Panc1 (cell line): Measurements from ENCODE around the gene CDH13.

Experiments
- POLR2AphosphoS5 ChIP-seq: IDR thresholded peaks from 2 replicates; pipeline ENCODE4 v1.6.1; 2012; ENCODE audit warnings: mild to moderate bottlenecking, low read depth, low read length, moderate library complexity
- SIN3A ChIP-seq: IDR thresholded peaks from 2 replicates; pipeline ENCODE4 v1.6.1; 2012; ENCODE audit warnings: low read depth, mild to moderate bottlenecking, low read length, moderate library complexity, borderline replicate concordance; ENCODE audit not compliant: insufficient read depth
- TCF7L2 ChIP-seq: IDR thresholded peaks from 2 replicates; pipeline ENCODE4 v1.6.1; 2011; ENCODE audit warnings: mild to moderate bottlenecking, low read depth, low read length, inconsistent platforms
- TF ChIP-seq, protein P1 (sequence below): fragments of 450-650 bp; IDR thresholded peaks from 2 replicates; pipeline ENCODE4 v1.5.1; 2017; ENCODE audit warnings: mild to moderate bottlenecking
- TF ChIP-seq, protein P2 (sequence below), 2 experiments: IDR thresholded peaks; 2 replicates each; pipeline ENCODE4 v1.6.1; 2011 to 2012; ENCODE audit warnings: low read depth in 2 of 2, control low read depth in 1 of 2, low read length in 1 of 2, mild to moderate bottlenecking in 1 of 2, moderate library complexity in 1 of 2; ENCODE audit not compliant: insufficient read depth in 1 of 2

DNA sequence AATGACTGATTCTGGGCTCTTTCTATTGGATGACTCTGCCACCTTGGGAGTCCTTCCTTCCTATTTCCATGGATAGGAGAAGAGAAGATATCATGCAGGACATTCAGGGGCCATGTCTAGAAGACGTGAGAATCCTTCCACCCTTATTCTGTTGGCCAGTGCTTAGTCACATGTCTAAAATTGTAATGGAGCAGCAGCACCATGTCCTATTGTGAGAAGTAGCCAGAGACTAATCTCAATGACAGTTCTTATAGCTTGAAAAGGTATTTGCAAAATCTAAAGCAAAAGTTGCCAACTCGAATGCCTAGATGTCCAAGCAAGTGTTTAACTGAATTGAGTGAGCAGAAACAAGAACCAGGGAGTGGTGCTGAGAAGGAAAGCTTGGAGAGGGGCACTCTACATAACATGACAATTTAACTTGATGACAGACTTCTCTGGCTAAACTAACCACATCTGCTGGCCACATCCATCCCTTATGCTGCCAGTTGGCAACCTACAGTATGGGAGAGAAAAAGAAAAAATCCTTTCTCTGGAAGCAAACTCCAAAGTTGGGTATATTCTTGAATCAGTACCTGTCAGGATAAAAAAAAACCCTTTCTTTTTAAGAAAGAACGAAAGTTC lies 225.7 kb downstream of the CDH13 start:
- no peak for TF ChIP-seq POLR2AphosphoS5
- TF ChIP-seq, protein P1, sequence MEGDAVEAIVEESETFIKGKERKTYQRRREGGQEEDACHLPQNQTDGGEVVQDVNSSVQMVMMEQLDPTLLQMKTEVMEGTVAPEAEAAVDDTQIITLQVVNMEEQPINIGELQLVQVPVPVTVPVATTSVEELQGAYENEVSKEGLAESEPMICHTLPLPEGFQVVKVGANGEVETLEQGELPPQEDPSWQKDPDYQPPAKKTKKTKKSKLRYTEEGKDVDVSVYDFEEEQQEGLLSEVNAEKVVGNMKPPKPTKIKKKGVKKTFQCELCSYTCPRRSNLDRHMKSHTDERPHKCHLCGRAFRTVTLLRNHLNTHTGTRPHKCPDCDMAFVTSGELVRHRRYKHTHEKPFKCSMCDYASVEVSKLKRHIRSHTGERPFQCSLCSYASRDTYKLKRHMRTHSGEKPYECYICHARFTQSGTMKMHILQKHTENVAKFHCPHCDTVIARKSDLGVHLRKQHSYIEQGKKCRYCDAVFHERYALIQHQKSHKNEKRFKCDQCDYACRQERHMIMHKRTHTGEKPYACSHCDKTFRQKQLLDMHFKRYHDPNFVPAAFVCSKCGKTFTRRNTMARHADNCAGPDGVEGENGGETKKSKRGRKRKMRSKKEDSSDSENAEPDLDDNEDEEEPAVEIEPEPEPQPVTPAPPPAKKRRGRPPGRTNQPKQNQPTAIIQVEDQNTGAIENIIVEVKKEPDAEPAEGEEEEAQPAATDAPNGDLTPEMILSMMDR: no peak
- TF ChIP-seq SIN3A: no peak
- TF ChIP-seq, protein P2, sequence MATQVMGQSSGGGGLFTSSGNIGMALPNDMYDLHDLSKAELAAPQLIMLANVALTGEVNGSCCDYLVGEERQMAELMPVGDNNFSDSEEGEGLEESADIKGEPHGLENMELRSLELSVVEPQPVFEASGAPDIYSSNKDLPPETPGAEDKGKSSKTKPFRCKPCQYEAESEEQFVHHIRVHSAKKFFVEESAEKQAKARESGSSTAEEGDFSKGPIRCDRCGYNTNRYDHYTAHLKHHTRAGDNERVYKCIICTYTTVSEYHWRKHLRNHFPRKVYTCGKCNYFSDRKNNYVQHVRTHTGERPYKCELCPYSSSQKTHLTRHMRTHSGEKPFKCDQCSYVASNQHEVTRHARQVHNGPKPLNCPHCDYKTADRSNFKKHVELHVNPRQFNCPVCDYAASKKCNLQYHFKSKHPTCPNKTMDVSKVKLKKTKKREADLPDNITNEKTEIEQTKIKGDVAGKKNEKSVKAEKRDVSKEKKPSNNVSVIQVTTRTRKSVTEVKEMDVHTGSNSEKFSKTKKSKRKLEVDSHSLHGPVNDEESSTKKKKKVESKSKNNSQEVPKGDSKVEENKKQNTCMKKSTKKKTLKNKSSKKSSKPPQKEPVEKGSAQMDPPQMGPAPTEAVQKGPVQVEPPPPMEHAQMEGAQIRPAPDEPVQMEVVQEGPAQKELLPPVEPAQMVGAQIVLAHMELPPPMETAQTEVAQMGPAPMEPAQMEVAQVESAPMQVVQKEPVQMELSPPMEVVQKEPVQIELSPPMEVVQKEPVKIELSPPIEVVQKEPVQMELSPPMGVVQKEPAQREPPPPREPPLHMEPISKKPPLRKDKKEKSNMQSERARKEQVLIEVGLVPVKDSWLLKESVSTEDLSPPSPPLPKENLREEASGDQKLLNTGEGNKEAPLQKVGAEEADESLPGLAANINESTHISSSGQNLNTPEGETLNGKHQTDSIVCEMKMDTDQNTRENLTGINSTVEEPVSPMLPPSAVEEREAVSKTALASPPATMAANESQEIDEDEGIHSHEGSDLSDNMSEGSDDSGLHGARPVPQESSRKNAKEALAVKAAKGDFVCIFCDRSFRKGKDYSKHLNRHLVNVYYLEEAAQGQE (IDR thresholded peaks at IDR 0.05; ENCODE audit: insufficient read depth in 1 of 2, low read depth in 2 of 2, low read length in 1 of 2): no peak
- no peak for TF ChIP-seq TCF7L2
